GM12878 (cell line): Measurements from ENCODE around the gene CACNA2D4. TPM values are rescaled to one million over a fixed set of nuclear protein-coding genes. Genes with fewer than 3 reads are reported as not detected.

Experiments used
- ATAC-seq: fragments of 200-7000 bp; cut with Tn5 transposase; 3 replicates; pipeline ENCODE4 v1.9.1; 2020; ENCODE audit warnings: mild to moderate bottlenecking, moderate library complexity
- BruUV-seq: library from RNA; stranded (reverse); fragments of 400-500 nt; replicated peaks from 2 replicates; lab custom pipeline; 2021; lab: Mats Ljungman, UMichigan
- CTCF ChIA-PET: fragments of 300-600 bp; sonication (Branson Sonifier 250); formaldehyde crosslinking; extraction: SDS; loops from one replicate; lab custom pipeline; 2021; ENCODE audit warnings: inconsistent platforms; lab: Yijun Ruan, JAX
- POLR2A ChIA-PET: fragments of 350-600 bp; formaldehyde crosslinking; extraction: SDS; loops from one replicate; lab custom pipeline; 2021; ENCODE audit warnings: inconsistent platforms; lab: Charles Lee
- RAD21 ChIA-PET: fragments of 300-600 bp; sonication (Branson Sonifier 250); formaldehyde crosslinking; loops from one replicate; lab custom pipeline; 2023; ENCODE audit warnings: antibody characterized with exemption; ENCODE audit not compliant: unreplicated experiment; lab: Charles Lee
- SMC1A ChIA-PET: fragments of 300-600 bp; sonication (Branson Sonifier 250); formaldehyde crosslinking; loops from one replicate; lab custom pipeline; 2023; ENCODE audit not compliant: unreplicated experiment, uncharacterized antibody; lab: Charles Lee
- DNase-seq: peaks from one replicate; pipeline ENCODE4 v3.0.0-alpha.2; 2011; ENCODE audit warnings: low read depth, low spot score
- FAIRE-seq: peaks from 3 replicates; lab custom pipeline; 2011; peaks lifted over from hg19 to GRCh38; lab: Jason Lieb, UNC
- H2AFZ ChIP-seq: 2 replicates; pipeline ENCODE4 v1.6.0; 2011; ENCODE audit warnings: low read depth, low read length, control low read depth; ENCODE audit not compliant: control insufficient read depth
- H3K27ac ChIP-seq: 2 replicates; pipeline ENCODE4 v1.5.1; 2011; ENCODE audit warnings: control low read depth; ENCODE audit not compliant: control insufficient read depth, insufficient read depth
- H3K27me3 ChIP-seq, 2 experiments: replicated peaks in 1 of 2; 2 replicates each; pipeline versions ENCODE4 v1.6.0 to v1.6.1; 2011; ENCODE audit warnings: low read length in 1 of 2; ENCODE audit not compliant: control insufficient read depth in 2 of 2, insufficient read depth in 2 of 2
- H3K36me3 ChIP-seq, 2 experiments: 2 replicates each; pipeline ENCODE4 v1.5.1; 2011; ENCODE audit warnings: low read length in 1 of 2; ENCODE audit not compliant: control insufficient read depth in 2 of 2, insufficient read depth in 2 of 2
- H3K4me1 ChIP-seq: 2 replicates; pipeline ENCODE4 v1.6.1; 2011; ENCODE audit warnings: mild to moderate bottlenecking, low read length, moderate library complexity, mixed read lengths; ENCODE audit not compliant: control insufficient read depth, insufficient read depth
- H3K4me2 ChIP-seq: 2 replicates; pipeline ENCODE4 v1.6.0; 2011; ENCODE audit warnings: control low read depth; ENCODE audit not compliant: control insufficient read depth, insufficient read depth
- H3K4me3 ChIP-seq: fragments of 200-600 bp; sonication (generic); 2 replicates; pipeline ENCODE4 v1.5.1; 2016
- H3K79me2 ChIP-seq: 2 replicates; pipeline ENCODE4 v1.6.0; 2011; ENCODE audit warnings: low read length; ENCODE audit not compliant: control insufficient read depth, insufficient read depth
- H3K9ac ChIP-seq: 2 replicates; pipeline ENCODE4 v1.8.0; 2011; ENCODE audit warnings: low read length, control low read depth, mixed read lengths; ENCODE audit not compliant: control insufficient read depth, insufficient read depth
- H3K9me3 ChIP-seq: replicated peaks from 3 replicates; pipeline ENCODE4 v1.5.1; 2011; ENCODE audit warnings: mild to moderate bottlenecking, low read length; ENCODE audit not compliant: control insufficient read depth, insufficient read depth
- H4K20me1 ChIP-seq: 2 replicates; pipeline ENCODE4 v1.6.0; 2011; ENCODE audit not compliant: control insufficient read depth, insufficient read depth
- BACH1 ChIP-seq: fragments of 450-650 bp; IDR thresholded peaks from 2 replicates; pipeline ENCODE4 v1.6.1; 2017; ENCODE audit warnings: mild to moderate bottlenecking, borderline replicate concordance
- BCL11A ChIP-seq: IDR thresholded peaks from 2 replicates; pipeline ENCODE4 v1.6.1; 2011; ENCODE audit warnings: low read depth, low read length
- MEF2B ChIP-seq: fragments of 450-650 bp; IDR thresholded peaks from 2 replicates; pipeline ENCODE4 v1.6.1; 2018; ENCODE audit warnings: mild to moderate bottlenecking, moderate library complexity; ENCODE audit not compliant: partially characterized antibody, poor library complexity, severe bottlenecking
- POLR2AphosphoS2 ChIP-seq: IDR thresholded peaks from 2 replicates; pipeline ENCODE4 v1.6.1; 2011; ENCODE audit warnings: low read depth, mild to moderate bottlenecking, low read length, improper control_type of control experiment, moderate library complexity
- SREBF1 ChIP-seq: IDR thresholded peaks from 2 replicates; pipeline ENCODE4 v1.6.1; 2012; ENCODE audit warnings: mild to moderate bottlenecking, low read length
- TCF12 ChIP-seq: IDR thresholded peaks from 2 replicates; pipeline ENCODE4 v1.6.1; 2011; ENCODE audit warnings: low read depth, mild to moderate bottlenecking, low read length
- USF1 ChIP-seq: IDR thresholded peaks from 2 replicates; pipeline ENCODE4 v1.6.1; 2011; ENCODE audit warnings: borderline replicate concordance, low read depth, mild to moderate bottlenecking, moderate library complexity, mixed read lengths, low read length; ENCODE audit not compliant: insufficient read depth; ENCODE audit errors: extremely low read length
- ZBTB33 ChIP-seq: fragments of 450-650 bp; IDR thresholded peaks from 2 replicates; pipeline ENCODE4 v1.6.1; 2017; ENCODE audit warnings: mild to moderate bottlenecking
- ZBTB4 ChIP-seq: fragments of 450-650 bp; formaldehyde crosslinking; IDR thresholded peaks from 2 replicates; pipeline ENCODE4 v1.4.0; 2022; ENCODE audit warnings: mild to moderate bottlenecking, moderate library complexity
- WGBS: methylation state at CpG from one replicate; pipeline ENCODE4 v1.1.6; 2016; ENCODE audit warnings: low lambda C conversion rate; ENCODE audit not compliant: insufficient replicate concordance, insufficient coverage; ENCODE audit errors: missing lambda C conversion rate; 5-methylcytosine and 5-hydroxymethylcytosine counted together
- in situ Hi-C: fragments of 300-500 bp; cut with MboI; formaldehyde crosslinking; loops from 9 replicates; pipeline ENCODE4 v1.14.3; 2018; ENCODE audit warnings: mixed read lengths
- intact Hi-C: fragments of 100-400 bp; cut with micrococcal nuclease; formaldehyde crosslinking; loops from one replicate; pipeline ENCODE4 v1.14.2; 2022; ENCODE audit not compliant: unreplicated experiment
- polyA plus RNA-seq, 11 experiments: library from polyadenylated mRNA; depleted of rRNA in 4 of 11; unstranded in 6 of 11; stranded (reverse) in 5 of 11; fragments of >200 nt; fragmentation: Nextera tagmentation in 4 of 11; fragmentation: Illumina TruSeq in 1 of 11; extraction: Ambion mirVana in 4 of 11; extraction: Trizol in 1 of 11; gene quantifications; 1 replicate in 1 of 11; 2 replicates in 10 of 11; pipeline versions ENCODE4 v1.2.1 to v1.2.3, GENCODE V29; 2011 to 2016; ENCODE audit warnings: inconsistent platforms in 2 of 11, missing spikeins in 2 of 11, low read depth in 1 of 11
- total RNA-seq, 4 experiments: library from RNA; depleted of rRNA in 3 of 4; stranded (reverse); fragments of >200 nt in 3 of 4; fragmentation: Illumina TruSeq in 1 of 4; extraction: Trizol in 1 of 4; gene quantifications; 2 replicates each; pipeline versions ENCODE4 v1.2.1 to v1.2.3, GENCODE V29; 2013 to 2021
- TF ChIP-seq, protein P1 (sequence below): fragments of 450-650 bp; IDR thresholded peaks from 2 replicates; pipeline ENCODE4 v1.6.1; 2018; ENCODE audit warnings: mild to moderate bottlenecking, low read depth, moderate library complexity; ENCODE audit not compliant: partially characterized antibody

Gene CACNA2D4
- total and polyA plus RNA-seq, 10 of the 15 experiments (the other 5 are each of a cell fraction or from before 2014, with no cell fraction given) = 0.03 to 1.0 (median 0.65) TPM

- TF ChIP-seq, protein P1, sequence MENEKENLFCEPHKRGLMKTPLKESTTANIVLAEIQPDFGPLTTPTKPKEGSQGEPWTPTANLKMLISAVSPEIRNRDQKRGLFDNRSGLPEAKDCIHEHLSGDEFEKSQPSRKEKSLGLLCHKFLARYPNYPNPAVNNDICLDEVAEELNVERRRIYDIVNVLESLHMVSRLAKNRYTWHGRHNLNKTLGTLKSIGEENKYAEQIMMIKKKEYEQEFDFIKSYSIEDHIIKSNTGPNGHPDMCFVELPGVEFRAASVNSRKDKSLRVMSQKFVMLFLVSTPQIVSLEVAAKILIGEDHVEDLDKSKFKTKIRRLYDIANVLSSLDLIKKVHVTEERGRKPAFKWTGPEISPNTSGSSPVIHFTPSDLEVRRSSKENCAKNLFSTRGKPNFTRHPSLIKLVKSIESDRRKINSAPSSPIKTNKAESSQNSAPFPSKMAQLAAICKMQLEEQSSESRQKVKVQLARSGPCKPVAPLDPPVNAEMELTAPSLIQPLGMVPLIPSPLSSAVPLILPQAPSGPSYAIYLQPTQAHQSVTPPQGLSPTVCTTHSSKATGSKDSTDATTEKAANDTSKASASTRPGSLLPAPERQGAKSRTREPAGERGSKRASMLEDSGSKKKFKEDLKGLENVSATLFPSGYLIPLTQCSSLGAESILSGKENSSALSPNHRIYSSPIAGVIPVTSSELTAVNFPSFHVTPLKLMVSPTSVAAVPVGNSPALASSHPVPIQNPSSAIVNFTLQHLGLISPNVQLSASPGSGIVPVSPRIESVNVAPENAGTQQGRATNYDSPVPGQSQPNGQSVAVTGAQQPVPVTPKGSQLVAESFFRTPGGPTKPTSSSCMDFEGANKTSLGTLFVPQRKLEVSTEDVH = no peak
- no peak for TF ChIP-seq USF1
Measured at GRCh38 chr12:1937481-1938224, 19.2 kb upstream of the CACNA2D4 start (continued).

GRCh38 chr12:1936406-1937320 lies 18.2 kb upstream of the CACNA2D4 start:
- no peak for DNase-seq
- Histone ChIP-seq H3K79me2 (no peaks in the 10 kb centered on the region), H3K9ac (no peak overlapping the region), H3K36me3 (no peaks in the 10 kb centered on the region; a peak in 2 of 4 replicates), H3K27me3 (no peaks in the 10 kb centered on the region), H3K4me3 (no peak overlapping the region), H3K4me1 (peaks cover 18% of the 10 kb centered on the region), H2AFZ (no peak overlapping the region), H3K9me3 (no peaks in the 10 kb centered on the region), H4K20me1 (no peaks in the 10 kb centered on the region), H3K27ac (no peak overlapping the region), H3K4me2 (no peak overlapping the region)
- no peak for ATAC-seq
- in situ Hi-C loops = loop anchor here (5.0 kb wide), 2 partner anchors 144 to 289 kb away; no protein-coding TSS in a partner anchor
- SMC1A ChIA-PET = no interaction called here
- RAD21 ChIA-PET = no interaction called here
- POLR2A ChIA-PET = no interaction called here
- 94% methylated on average over 25 of the region's 25 CpGs for WGBS
- BruUV-seq = no TSS peak
- intact Hi-C loops = no loop called here
- no peak for FAIRE-seq
- CTCF ChIA-PET = interaction anchor here (0.9 to 1.1 kb wide), 2 partner anchors 141 to 146 kb away, joined by 3 read pairs; no protein-coding TSS in a partner anchor
- TF ChIP-seq ZBTB33 (no peak), BCL11A (no peak), MEF2B (no peak), ZBTB4 (CRISPR knock-in tag) (no peak), BACH1 (no peak), POLR2AphosphoS2 (no peak), SREBF1 (no peak), TCF12 (no peak)
